ENCODE data around the gene MYOF. TPM values are rescaled to one million over a fixed set of nuclear protein-coding genes. Genes with fewer than 3 reads are reported as not detected.

The MYOF gene
- total RNA-seq, 4 donors from 2014 or later, result 77.8 to 174 (median 116) TPM

- H3K36me3 ChIP-seq, result peaks cover 3% of the 10 kb centered on the region
- H3K27ac ChIP-seq, result peak overlapping the region; percentile 98
- H3K4me1 ChIP-seq, result peaks cover 79% of the 10 kb centered on the region
- WGBS, result 50% methylated on average over 5 of the region's 5 CpGs
- TF ChIP-seq POLR2A (IDR thresholded peaks at IDR 0.05) (no peak), EP300 (IDR thresholded peaks at IDR 0.05) (peak; percentile 23), POLR2AphosphoS5 (IDR thresholded peaks at IDR 0.05) (peak in 1 of 3 donors; percentile 33)
- no peak overlapping the region for H3K4me3 ChIP-seq
- H3K27me3 ChIP-seq, result no peaks in the 10 kb centered on the region
- H3K9me3 ChIP-seq, result no peaks in the 10 kb centered on the region
- DNase-seq (ENCODE audit: low spot score in 2 of 2), result peak in 1 of 2 donors; percentile 36
Measured at GRCh38 chr10:93435621-93436397, 46.3 kb downstream of the MYOF start.

GRCh38 chr10:93434991-93435491 lies 47.1 kb downstream of the MYOF start:
- peaks cover 71% of the 10 kb centered on the region for H3K4me1 ChIP-seq
- DNase-seq (ENCODE audit: low spot score in 2 of 2), result peak in 1 of 2 donors; percentile 54
- TF ChIP-seq POLR2AphosphoS5 (IDR thresholded peaks at IDR 0.05) (no peak), POLR2A (IDR thresholded peaks at IDR 0.05) (no peak), EP300 (IDR thresholded peaks at IDR 0.05) (no peak), CTCF (IDR thresholded peaks at IDR 0.05) (no peak)
- no peaks in the 10 kb centered on the region for H3K9me3 ChIP-seq
- H3K36me3 ChIP-seq, result peaks cover 4% of the 10 kb centered on the region
- H3K27ac ChIP-seq, result peak overlapping the region; percentile 98
- WGBS, result 39% methylated on average over 6 of the region's 6 CpGs
- no peak overlapping the region for H3K4me3 ChIP-seq
- no peaks in the 10 kb centered on the region for H3K27me3 ChIP-seq

- no peaks in the 10 kb centered on the region for H3K27me3 ChIP-seq
- H3K27ac ChIP-seq, result no peak overlapping the region
- H3K4me1 ChIP-seq, result peaks cover 48% of the 10 kb centered on the region
- H3K4me3 ChIP-seq, result no peak overlapping the region
- WGBS, result 94% methylated on average over 4 of the region's 4 CpGs
- peaks cover 14% of the 10 kb centered on the region for H3K36me3 ChIP-seq
- H3K9me3 ChIP-seq, result no peaks in the 10 kb centered on the region
- no peak for DNase-seq (ENCODE audit: low spot score in 2 of 2)
- TF ChIP-seq POLR2A (IDR thresholded peaks at IDR 0.05), result no peak
- no peak for TF ChIP-seq POLR2AphosphoS5 (IDR thresholded peaks at IDR 0.05)
Measured at GRCh38 chr10:93431361-93431760, 50.8 kb downstream of the MYOF start.

GRCh38 chr10:93425861-93426260 lies 56.3 kb downstream of the MYOF start:
- DNase-seq (ENCODE audit: low spot score in 2 of 2), result no peak
- peaks cover 35% of the 10 kb centered on the region for H3K4me1 ChIP-seq
- H3K36me3 ChIP-seq, result peaks cover 33% of the 10 kb centered on the region
- WGBS, result 90% methylated on average over 6 of the region's 6 CpGs
- H3K27me3 ChIP-seq, result no peaks in the 10 kb centered on the region
- H3K4me3 ChIP-seq, result no peak overlapping the region
- no peak for TF ChIP-seq POLR2A (IDR thresholded peaks at IDR 0.05)
- TF ChIP-seq CTCF (IDR thresholded peaks at IDR 0.05), result no peak
- TF ChIP-seq EP300 (IDR thresholded peaks at IDR 0.05), result no peak
- no peak for TF ChIP-seq POLR2AphosphoS5 (IDR thresholded peaks at IDR 0.05)
- no peaks in the 10 kb centered on the region for H3K9me3 ChIP-seq
- peak overlapping the region; percentile 40 for H3K27ac ChIP-seq

GRCh38 chr10:93422118-93422517 lies 60.0 kb downstream of the MYOF start:
- peaks cover 27% of the 10 kb centered on the region for H3K36me3 ChIP-seq
- TF ChIP-seq CTCF (IDR thresholded peaks at IDR 0.05), result no peak
- TF ChIP-seq EP300 (IDR thresholded peaks at IDR 0.05), result no peak
- TF ChIP-seq POLR2AphosphoS5 (IDR thresholded peaks at IDR 0.05), result no peak
- no peak for TF ChIP-seq POLR2A (IDR thresholded peaks at IDR 0.05)
- peak in 1 of 2 donors; percentile 26 for DNase-seq (ENCODE audit: low spot score in 2 of 2)
- H3K27me3 ChIP-seq, result no peaks in the 10 kb centered on the region
- no peaks in the 10 kb centered on the region for H3K9me3 ChIP-seq
- peak overlapping the region; percentile 27 for H3K27ac ChIP-seq
- WGBS, result 81% methylated on average over 4 of the region's 4 CpGs
- H3K4me3 ChIP-seq, result no peak overlapping the region
- H3K4me1 ChIP-seq, result peaks cover 38% of the 10 kb centered on the region

Measured in suprapubic skin (tissue), 4 donors.